Effector memory CD4-positive, alpha-beta T cell (primary cell): ENCODE measurements around the gene ADARB2.
"Not testable (repeated sequence)": the region's sequence is repeated elsewhere in the genome, so short reads cannot be mapped to it uniquely, and the experiment has no call there.

ENCODE experiments used
- DNase-seq, 3 donors: peaks; one replicate each; pipeline ENCODE4 v3.0.0-alpha.2; 2020
- H3K27ac ChIP-seq: 2 replicates; pipeline ENCODE4 v1.7.0; 2013; ENCODE audit warnings: mild to moderate bottlenecking, low read length, moderate library complexity; ENCODE audit not compliant: insufficient read depth, poor library complexity, severe bottlenecking
- H3K27me3 ChIP-seq: replicated peaks from 2 replicates; pipeline ENCODE4 v1.7.0; 2013; ENCODE audit warnings: mild to moderate bottlenecking, low read length; ENCODE audit not compliant: insufficient read depth, control insufficient read depth, poor library complexity, severe bottlenecking
- H3K36me3 ChIP-seq: 2 replicates; pipeline ENCODE4 v1.7.0; 2013; ENCODE audit warnings: mild to moderate bottlenecking, low read length, moderate library complexity; ENCODE audit not compliant: control insufficient read depth, insufficient read depth
- H3K4me1 ChIP-seq: 2 replicates; pipeline ENCODE4 v1.7.0; 2013; ENCODE audit warnings: low read length, mild to moderate bottlenecking; ENCODE audit not compliant: control insufficient read depth, insufficient read depth, poor library complexity, severe bottlenecking
- H3K4me3 ChIP-seq: 2 replicates; pipeline ENCODE4 v1.7.0; 2013; ENCODE audit warnings: low read length, low read depth, mild to moderate bottlenecking; ENCODE audit not compliant: insufficient read depth, poor library complexity, severe bottlenecking
- H3K9me3 ChIP-seq: 2 replicates; pipeline ENCODE4 v1.7.0; 2013; ENCODE audit warnings: mild to moderate bottlenecking, low read length, moderate library complexity; ENCODE audit not compliant: control insufficient read depth

The ADARB2 gene

GRCh38 chr10:1398626-1399410 lies 338.5 kb downstream of the ADARB2 start:
- Histone ChIP-seq H3K27me3 (no peaks in the 10 kb centered on the region), H3K27ac (no peak overlapping the region), H3K4me3 (no peak overlapping the region), H3K36me3 (no peaks in the 10 kb centered on the region), H3K4me1 (no peaks in the 10 kb centered on the region), H3K9me3 (no peaks in the 10 kb centered on the region)
- no peak for DNase-seq

DNA sequence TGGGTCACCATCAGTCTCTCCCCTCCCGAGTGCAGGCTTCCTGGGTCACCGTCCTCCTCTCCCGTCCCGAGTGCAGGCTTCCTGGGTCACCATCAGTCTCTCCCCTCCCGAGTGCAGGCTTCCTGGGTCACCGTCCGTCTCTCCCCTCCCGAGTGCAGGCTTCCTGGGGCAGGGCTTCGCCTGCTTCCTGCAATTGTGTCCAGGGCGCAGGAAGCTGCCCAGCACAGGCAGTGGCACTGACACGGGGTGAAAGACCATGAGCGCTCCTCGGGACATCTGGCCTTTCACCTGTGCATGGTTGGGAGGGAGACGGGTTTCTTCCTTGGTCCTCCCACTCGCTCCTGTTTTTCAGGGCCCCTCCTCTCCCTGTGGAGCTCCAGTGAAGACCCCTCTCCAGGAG lies 339.2 kb downstream of the ADARB2 start:
- H3K36me3 ChIP-seq, DNase-seq: not testable (repeated sequence)

GRCh38 chr10:1396297-1396635 lies 341.1 kb downstream of the ADARB2 start:
- Histone ChIP-seq H3K27ac (no peak overlapping the region), H3K27me3 (no peaks in the 10 kb centered on the region), H3K4me3 (no peak overlapping the region), H3K36me3 (no peaks in the 10 kb centered on the region), H3K9me3 (no peaks in the 10 kb centered on the region), H3K4me1 (no peaks in the 10 kb centered on the region)
- no peak for DNase-seq

More for the DNA sequence above, 339.2 kb downstream of the ADARB2 start:
- not testable (repeated sequence) for H3K9me3 ChIP-seq, H3K27ac ChIP-seq, H3K4me3 ChIP-seq, H3K4me1 ChIP-seq, H3K27me3 ChIP-seq

- no peak overlapping the region for H3K27ac ChIP-seq
- DNase-seq, result no peak
- no peaks in the 10 kb centered on the region for H3K36me3 ChIP-seq
- no peaks in the 10 kb centered on the region for H3K9me3 ChIP-seq
- no peaks in the 10 kb centered on the region for H3K27me3 ChIP-seq
- no peak overlapping the region for H3K4me3 ChIP-seq
- H3K4me1 ChIP-seq, result no peaks in the 10 kb centered on the region
These were observed 341.6 kb downstream of the ADARB2 start for GRCh38 chr10:1395481-1396296.

DNA sequence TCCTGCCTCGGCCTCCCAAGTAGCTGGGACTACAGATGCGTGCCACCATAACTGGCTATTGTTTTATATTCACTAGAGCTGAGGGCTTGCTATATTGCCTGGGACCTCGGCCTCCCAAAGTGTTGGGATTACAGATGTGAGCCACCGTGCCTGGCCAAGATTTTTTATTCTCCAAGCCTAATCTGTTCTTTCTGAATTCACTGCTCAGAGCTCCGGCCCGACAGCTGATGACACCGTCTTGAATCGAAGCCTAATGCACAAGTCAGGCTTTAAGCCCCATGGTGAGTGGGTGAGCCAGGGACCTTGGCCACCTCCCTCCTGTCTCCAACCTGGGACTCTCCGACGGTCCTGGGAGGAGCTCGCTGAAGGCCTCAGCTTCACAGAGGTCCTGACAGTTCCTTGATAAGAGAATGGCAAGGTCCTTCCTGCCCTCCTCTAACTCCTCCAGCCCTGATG lies 342.3 kb downstream of the ADARB2 start:
- H3K27me3 ChIP-seq, result no peaks in the 10 kb centered on the region
- DNase-seq, result no peak
- no peaks in the 10 kb centered on the region for H3K9me3 ChIP-seq
- no peaks in the 10 kb centered on the region for H3K36me3 ChIP-seq
- no peaks in the 10 kb centered on the region for H3K4me1 ChIP-seq
- H3K4me3 ChIP-seq, result no peak overlapping the region
- H3K27ac ChIP-seq, result no peak overlapping the region

DNA sequence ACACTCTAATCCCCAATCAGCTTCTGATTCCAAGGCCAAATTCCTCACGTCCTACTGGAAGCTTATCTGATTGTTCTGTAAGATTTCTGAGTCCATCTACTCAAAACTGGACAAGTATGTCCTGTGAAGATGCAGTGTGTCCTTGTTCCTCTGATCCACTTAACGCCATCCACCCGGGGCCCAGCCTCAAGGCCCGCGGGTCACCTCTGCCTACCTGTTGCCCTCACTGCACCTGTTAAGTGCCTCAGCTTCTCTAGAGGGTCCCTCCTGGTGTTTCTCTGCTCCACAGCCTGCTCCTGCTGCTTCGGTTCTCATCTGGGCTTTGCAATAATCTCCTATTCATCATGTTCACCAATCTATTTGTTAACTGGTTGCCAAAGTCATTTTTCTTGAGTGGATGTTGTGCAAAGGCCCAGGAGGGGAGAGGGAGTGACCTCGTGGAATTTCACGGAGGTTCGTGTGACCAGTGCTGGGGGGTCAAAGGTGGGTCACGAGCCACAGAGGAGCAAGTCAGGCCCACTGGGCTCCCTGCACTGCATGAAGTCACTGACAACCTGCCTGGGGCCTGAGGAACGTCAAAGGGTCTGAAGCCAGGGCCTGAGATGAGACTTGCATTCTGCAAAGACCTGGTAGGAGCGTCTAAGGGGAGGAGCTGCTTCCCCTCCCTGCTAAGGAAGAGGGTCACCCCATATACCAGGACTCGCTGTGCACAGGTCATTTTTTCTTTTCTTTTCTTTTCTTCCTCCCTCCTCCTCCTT lies 343.0 kb downstream of the ADARB2 start:
- Histone ChIP-seq H3K27ac (no peak overlapping the region), H3K4me1 (no peaks in the 10 kb centered on the region), H3K4me3 (no peak overlapping the region), H3K27me3 (no peaks in the 10 kb centered on the region), H3K9me3 (no peaks in the 10 kb centered on the region), H3K36me3 (no peaks in the 10 kb centered on the region)
- no peak for DNase-seq

- no peaks in the 10 kb centered on the region for H3K4me1 ChIP-seq
- H3K27ac ChIP-seq, result no peak overlapping the region
- H3K27me3 ChIP-seq, result no peaks in the 10 kb centered on the region
- H3K36me3 ChIP-seq, result no peaks in the 10 kb centered on the region
- H3K4me3 ChIP-seq, result no peak overlapping the region
- DNase-seq, result no peak
- H3K9me3 ChIP-seq, result no peaks in the 10 kb centered on the region
These were observed 343.8 kb downstream of the ADARB2 start for GRCh38 chr10:1393481-1393880.

DNA sequence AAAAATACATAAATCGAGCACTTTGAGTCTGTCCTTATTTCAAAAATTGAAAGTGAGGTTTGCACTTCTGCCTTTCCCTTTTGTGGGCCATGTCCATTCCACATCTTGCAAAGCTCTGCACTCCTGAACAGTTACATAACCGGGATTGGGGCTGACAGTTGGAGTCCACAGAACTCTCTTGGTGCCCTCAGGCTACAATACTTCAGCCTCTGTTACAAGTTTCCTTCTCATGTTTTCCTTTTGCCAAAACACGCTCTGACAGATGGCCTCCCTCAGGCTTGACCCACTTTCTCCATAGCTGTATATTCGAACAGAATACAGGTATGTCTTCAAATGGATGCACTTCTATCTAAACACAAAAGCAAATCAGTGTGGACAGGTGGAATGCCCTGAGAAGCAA lies 345.2 kb downstream of the ADARB2 start:
- no peak overlapping the region for H3K4me3 ChIP-seq
- DNase-seq, result no peak
- H3K4me1 ChIP-seq, result no peaks in the 10 kb centered on the region
- no peaks in the 10 kb centered on the region for H3K9me3 ChIP-seq
- H3K27ac ChIP-seq, result no peak overlapping the region
- H3K27me3 ChIP-seq, result no peaks in the 10 kb centered on the region
- no peaks in the 10 kb centered on the region for H3K36me3 ChIP-seq

GRCh38 chr10:1390200-1390599 lies 347.1 kb downstream of the ADARB2 start:
- DNase-seq, result no peak
- no peaks in the 10 kb centered on the region for H3K9me3 ChIP-seq
- H3K4me3 ChIP-seq, result no peak overlapping the region
- H3K36me3 ChIP-seq, result no peaks in the 10 kb centered on the region
- no peaks in the 10 kb centered on the region for H3K4me1 ChIP-seq
- no peak overlapping the region for H3K27ac ChIP-seq
- no peaks in the 10 kb centered on the region for H3K27me3 ChIP-seq

- Histone ChIP-seq H3K4me3 (no peak overlapping the region), H3K4me1 (no peaks in the 10 kb centered on the region), H3K36me3 (no peaks in the 10 kb centered on the region), H3K27me3 (peaks cover 6% of the 10 kb centered on the region), H3K27ac (no peak overlapping the region), H3K9me3 (no peaks in the 10 kb centered on the region)
- no peak for DNase-seq
These were observed 353.3 kb downstream of the ADARB2 start for GRCh38 chr10:1384026-1384425.
